ENCODE results near the gene TSPEAR.

The TSPEAR gene

GRCh38 chr21:44478124-44478800 lies 233.1 kb downstream of the TSPEAR start:
- DNase-seq: no peak

- DNase-seq: no peak
Measured at GRCh38 chr21:44477712-44478111, 233.7 kb downstream of the TSPEAR start.

- DNase-seq: no peak
Measured at GRCh38 chr21:44477131-44477530, 234.2 kb downstream of the TSPEAR start.

- DNase-seq: no peak
Measured at GRCh38 chr21:44475266-44475845, 236.0 kb downstream of the TSPEAR start.

- no peak for DNase-seq
Measured at GRCh38 chr21:44473915-44474555, 237.3 kb downstream of the TSPEAR start.

- DNase-seq: no peak
Measured at GRCh38 chr21:44471996-44472395, 239.4 kb downstream of the TSPEAR start.

GRCh38 chr21:44471341-44471740 lies 240.0 kb downstream of the TSPEAR start:
- no peak for DNase-seq

GRCh38 chr21:44467859-44468195 lies 243.5 kb downstream of the TSPEAR start:
- DNase-seq: no peak

- no peak for DNase-seq
Measured at GRCh38 chr21:44466996-44467858, 244.1 kb downstream of the TSPEAR start.

GRCh38 chr21:44466351-44466954 lies 244.9 kb downstream of the TSPEAR start:
- DNase-seq: no peak

GRCh38 chr21:44464351-44464750 lies 247.0 kb downstream of the TSPEAR start:
- no peak for DNase-seq

- DNase-seq: no peak
Measured at GRCh38 chr21:44463724-44464123, 247.6 kb downstream of the TSPEAR start.

GRCh38 chr21:44462834-44463200 lies 248.6 kb downstream of the TSPEAR start:
- no peak for DNase-seq

- DNase-seq: no peak
Measured at GRCh38 chr21:44462086-44462833, 249.1 kb downstream of the TSPEAR start.

GRCh38 chr21:44461464-44462001 lies 249.8 kb downstream of the TSPEAR start:
- no peak for DNase-seq

GRCh38 chr21:44461005-44461404 lies 250.4 kb downstream of the TSPEAR start:
- no peak for DNase-seq

- no peak for DNase-seq
Measured at GRCh38 chr21:44460441-44460755, 251.0 kb downstream of the TSPEAR start.

GRCh38 chr21:44459712-44460440 lies 251.5 kb downstream of the TSPEAR start:
- DNase-seq: no peak

GRCh38 chr21:44458971-44459711 lies 252.2 kb downstream of the TSPEAR start:
- DNase-seq: no peak

GRCh38 chr21:44456915-44457736 lies 254.2 kb downstream of the TSPEAR start:
- no peak for DNase-seq

All from stimulated activated CD8-positive, alpha-beta memory T cell treated with anti-CD3 and anti-CD28 coated beads, Interleukin-4, amount 100 ng/mL, for 48 hours (primary cell).